Esophagus squamous epithelium (tissue), 5 donors: ENCODE data around the gene PHACTR1. TPM values are rescaled to one million over a fixed set of nuclear protein-coding genes. Genes with fewer than 3 reads are reported as not detected.

Experiments used
- DNase-seq: peaks from one replicate; lab custom pipeline; 2025; lab: John Stamatoyannopoulos, UW
- H3K27ac ChIP-seq, 4 donors: fragments of 200-600 bp; sonication (generic); one replicate each; pipeline ENCODE4 v1.5.1; 2016 to 2019; ENCODE audit warnings: mild to moderate bottlenecking in 1 of 4
- H3K27me3 ChIP-seq, 4 donors: fragments of 200-600 bp; sonication (generic); 1 replicate in 3 of 4; 2 replicates in 1 of 4; pipeline versions ENCODE4 v1.5.1 to v1.6.0; 2017 to 2021; ENCODE audit warnings: antibody characterized with exemption in 1 of 4
- H3K36me3 ChIP-seq, 3 donors: fragments of 200-600 bp; sonication (generic); one replicate each; pipeline ENCODE4 v1.5.1; 2016 to 2019
- H3K4me1 ChIP-seq, 3 donors: fragments of 200-600 bp; sonication (generic); one replicate each; pipeline ENCODE4 v1.5.1; 2017 to 2019
- H3K4me3 ChIP-seq, 4 donors: fragments of 200-600 bp; sonication (generic); 1 replicate in 3 of 4; 2 replicates in 1 of 4; pipeline ENCODE4 v1.5.1; 2016 to 2019; ENCODE audit warnings: mild to moderate bottlenecking in 2 of 4, moderate library complexity in 1 of 4
- H3K9me3 ChIP-seq, 3 donors: fragments of 200-600 bp; sonication (generic); one replicate each; pipeline ENCODE4 v1.5.1; 2016 to 2019
- POLR2A ChIP-seq, 4 donors: fragments of 450-650 bp; IDR thresholded peaks; one replicate each; pipeline ENCODE4 v1.6.1; 2017; ENCODE audit warnings: antibody characterized with exemption in 4 of 4, mild to moderate bottlenecking in 4 of 4, moderate library complexity in 3 of 4
- WGBS, 2 donors: methylation state at CpG; one replicate each; pipeline ENCODE4 v1.1.5; 2018; 5-methylcytosine and 5-hydroxymethylcytosine counted together
- intact Hi-C: fragments of 100-400 bp; cut with DNase I; formaldehyde crosslinking; loops from one replicate; pipeline ENCODE4 v1.15.0; 2022
- total RNA-seq, 4 donors: library from RNA; depleted of rRNA; stranded (reverse); fragments of >200 nt; gene quantifications; one replicate each; pipeline ENCODE4 v1.1.0, GENCODE V29; 2016
- TF ChIP-seq, protein P1 (sequence below), 6 experiments: fragments of 450-650 bp in 4 of 6; fragments of 200-600 bp in 2 of 6; sonication (generic) in 2 of 6; IDR thresholded peaks; one replicate each; pipeline ENCODE4 v1.5.1; 2016 to 2019; ENCODE audit warnings: antibody characterized with exemption in 6 of 6, mild to moderate bottlenecking in 4 of 6, moderate library complexity in 4 of 6
- donor health status: DM: yes; HTN: yes; CAD: no.

Gene PHACTR1
- total RNA-seq, 4 donors from 2014 or later, result 1.5 to 7.2 (median 4.5) TPM

- H3K27me3 ChIP-seq, result no peaks in the 10 kb centered on the region
- no peak overlapping the region for H3K4me3 ChIP-seq
- no peaks in the 10 kb centered on the region for H3K9me3 ChIP-seq
- H3K27ac ChIP-seq, result no peak overlapping the region
- TF ChIP-seq POLR2A (IDR thresholded peaks at IDR 0.05), result no peak
- TF ChIP-seq, protein P1, sequence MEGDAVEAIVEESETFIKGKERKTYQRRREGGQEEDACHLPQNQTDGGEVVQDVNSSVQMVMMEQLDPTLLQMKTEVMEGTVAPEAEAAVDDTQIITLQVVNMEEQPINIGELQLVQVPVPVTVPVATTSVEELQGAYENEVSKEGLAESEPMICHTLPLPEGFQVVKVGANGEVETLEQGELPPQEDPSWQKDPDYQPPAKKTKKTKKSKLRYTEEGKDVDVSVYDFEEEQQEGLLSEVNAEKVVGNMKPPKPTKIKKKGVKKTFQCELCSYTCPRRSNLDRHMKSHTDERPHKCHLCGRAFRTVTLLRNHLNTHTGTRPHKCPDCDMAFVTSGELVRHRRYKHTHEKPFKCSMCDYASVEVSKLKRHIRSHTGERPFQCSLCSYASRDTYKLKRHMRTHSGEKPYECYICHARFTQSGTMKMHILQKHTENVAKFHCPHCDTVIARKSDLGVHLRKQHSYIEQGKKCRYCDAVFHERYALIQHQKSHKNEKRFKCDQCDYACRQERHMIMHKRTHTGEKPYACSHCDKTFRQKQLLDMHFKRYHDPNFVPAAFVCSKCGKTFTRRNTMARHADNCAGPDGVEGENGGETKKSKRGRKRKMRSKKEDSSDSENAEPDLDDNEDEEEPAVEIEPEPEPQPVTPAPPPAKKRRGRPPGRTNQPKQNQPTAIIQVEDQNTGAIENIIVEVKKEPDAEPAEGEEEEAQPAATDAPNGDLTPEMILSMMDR (IDR thresholded peaks at IDR 0.05), result no peak
- WGBS, 2 donors, result 73 to 83% methylated on average over 5 of the region's 5 CpGs
- DNase-seq, result no peak
- H3K36me3 ChIP-seq, result no peaks in the 10 kb centered on the region
- intact Hi-C loops, result no loop called here
- H3K4me1 ChIP-seq, result peaks cover 0 to 3% (median 0%) of the 10 kb centered on the region in 3 donors
Measured at GRCh38 chr6:13072686-13073347, 356.2 kb downstream of the PHACTR1 start.

GRCh38 chr6:13074415-13075140 is 358.0 kb downstream of the PHACTR1 start:
- Histone ChIP-seq H3K4me1 (no peaks in the 10 kb centered on the region), H3K36me3 (no peaks in the 10 kb centered on the region), H3K27me3 (no peaks in the 10 kb centered on the region), H3K4me3 (no peak overlapping the region), H3K27ac (no peak overlapping the region), H3K9me3 (no peaks in the 10 kb centered on the region)
- no peak for TF ChIP-seq POLR2A (IDR thresholded peaks at IDR 0.05)
- TF ChIP-seq, protein P1 (IDR thresholded peaks at IDR 0.05), result no peak
- 80 to 90% methylated on average over 3 of the region's 3 CpGs for WGBS, 2 donors
- DNase-seq, result no peak
- intact Hi-C loops, result no loop called here

DNA sequence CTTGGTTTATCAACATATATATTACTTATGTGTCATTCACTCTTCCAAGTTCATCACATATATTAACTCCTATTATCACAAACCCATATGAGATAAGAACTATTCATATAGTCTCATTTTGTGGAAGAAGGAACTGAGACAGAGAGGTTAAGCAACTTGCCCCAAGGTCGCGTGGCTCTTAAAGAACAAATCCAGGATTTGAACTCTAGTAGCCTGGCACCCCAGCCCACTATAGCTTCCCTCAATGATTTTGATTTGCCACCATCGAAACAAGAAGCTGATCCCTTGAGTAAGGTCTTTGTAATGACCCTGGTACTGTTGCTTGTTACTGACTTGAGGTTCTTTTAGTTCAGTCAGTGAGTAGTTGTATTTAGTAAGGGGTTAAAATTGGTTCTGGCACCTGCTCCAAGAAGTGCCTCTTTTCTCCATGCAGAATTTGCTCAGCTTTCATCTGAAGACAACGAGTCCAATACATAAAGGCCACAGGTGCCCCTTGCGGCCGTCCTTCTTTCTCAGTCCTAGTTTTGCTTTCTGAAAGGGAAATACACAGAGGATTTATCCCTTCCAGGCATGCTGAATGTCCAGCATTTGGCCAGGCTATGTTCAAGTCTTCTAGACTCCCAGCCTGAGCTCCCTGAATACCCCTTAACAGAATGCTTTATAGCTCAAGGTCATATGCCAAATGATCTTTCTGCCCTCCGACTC is 358.7 kb downstream of the PHACTR1 start:
- TF ChIP-seq, protein P1 (IDR thresholded peaks at IDR 0.05), result no peak
- TF ChIP-seq POLR2A (IDR thresholded peaks at IDR 0.05), result no peak
- WGBS, 2 donors, result 84 to 87% methylated on average over 7 of the region's 7 CpGs
- no peak overlapping the region for H3K4me3 ChIP-seq
- no peaks in the 10 kb centered on the region for H3K4me1 ChIP-seq
- H3K27me3 ChIP-seq, result no peaks in the 10 kb centered on the region
- no peak overlapping the region for H3K27ac ChIP-seq
- no peaks in the 10 kb centered on the region for H3K36me3 ChIP-seq
- no peaks in the 10 kb centered on the region for H3K9me3 ChIP-seq
- DNase-seq, result no peak
- intact Hi-C loops, result no loop called here

- no peaks in the 10 kb centered on the region for H3K4me1 ChIP-seq
Measured at GRCh38 chr6:13076575-13076974, 360.0 kb downstream of the PHACTR1 start.

More at GRCh38 chr6:13076575-13076974, 360.0 kb downstream of the PHACTR1 start:
- no peak for DNase-seq
- intact Hi-C loops, result no loop called here
- Histone ChIP-seq H3K4me3 (no peak overlapping the region), H3K27ac (no peak overlapping the region), H3K27me3 (no peaks in the 10 kb centered on the region), H3K36me3 (no peaks in the 10 kb centered on the region), H3K9me3 (no peaks in the 10 kb centered on the region)
- no peak for TF ChIP-seq POLR2A (IDR thresholded peaks at IDR 0.05)
- TF ChIP-seq, protein P1 (IDR thresholded peaks at IDR 0.05), result no peak
- WGBS, 2 donors, result 54 to 60% methylated on average over 3 of the region's 3 CpGs
